AG09319 (cell line): Measurements from ENCODE around the gene FOXP3.

Experiments used
- DNase-seq: peaks from one replicate; pipeline ENCODE4 v3.0.0-alpha.2; 2010; ENCODE audit warnings: low read depth; ENCODE audit errors: extremely low read depth
- CTCF ChIP-seq: IDR thresholded peaks from 2 replicates; pipeline ENCODE4 v1.5.1; 2011; ENCODE audit warnings: low read depth, mild to moderate bottlenecking, inconsistent platforms, low read length, moderate library complexity

FOXP3 gene

GRCh38 chrX:49292400-49293362, 28.2 kb upstream of the FOXP3 start:
- TF ChIP-seq CTCF, result no peak
- no peak for DNase-seq

- peak; percentile 67 for TF ChIP-seq CTCF
- DNase-seq, result no peak
Measured at GRCh38 chrX:49291615-49292337, 27.3 kb upstream of the FOXP3 start.

- no peak for DNase-seq
- TF ChIP-seq CTCF, result no peak
Measured at GRCh38 chrX:49290215-49290614, 25.7 kb upstream of the FOXP3 start.

- DNase-seq, result no peak
Measured at GRCh38 chrX:49287665-49288064, 23.2 kb upstream of the FOXP3 start.

GRCh38 chrX:49286581-49286980, 22.1 kb upstream of the FOXP3 start:
- DNase-seq, result no peak
- no peak for TF ChIP-seq CTCF

More at GRCh38 chrX:49287665-49288064, 23.2 kb upstream of the FOXP3 start:
- TF ChIP-seq CTCF, result no peak

- no peak for DNase-seq
- no peak for TF ChIP-seq CTCF
Measured at GRCh38 chrX:49286136-49286535, 21.6 kb upstream of the FOXP3 start.

GRCh38 chrX:49284212-49284611, 19.7 kb upstream of the FOXP3 start:
- TF ChIP-seq CTCF, result no peak

More at GRCh38 chrX:49284212-49284611, 19.7 kb upstream of the FOXP3 start:
- DNase-seq, result no peak
